Stimulated activated CD4-positive, alpha-beta T cell treated with anti-CD3 and anti-CD28 coated beads, Interleukin-2, amount 100 ng/mL, for 4 hours (primary cell): ENCODE results near the gene BRSK2.

Experiments
- DNase-seq: peaks from one replicate; pipeline ENCODE4 v3.0.0-alpha.2; 2020; ENCODE audit warnings: low read depth

Gene BRSK2

DNA sequence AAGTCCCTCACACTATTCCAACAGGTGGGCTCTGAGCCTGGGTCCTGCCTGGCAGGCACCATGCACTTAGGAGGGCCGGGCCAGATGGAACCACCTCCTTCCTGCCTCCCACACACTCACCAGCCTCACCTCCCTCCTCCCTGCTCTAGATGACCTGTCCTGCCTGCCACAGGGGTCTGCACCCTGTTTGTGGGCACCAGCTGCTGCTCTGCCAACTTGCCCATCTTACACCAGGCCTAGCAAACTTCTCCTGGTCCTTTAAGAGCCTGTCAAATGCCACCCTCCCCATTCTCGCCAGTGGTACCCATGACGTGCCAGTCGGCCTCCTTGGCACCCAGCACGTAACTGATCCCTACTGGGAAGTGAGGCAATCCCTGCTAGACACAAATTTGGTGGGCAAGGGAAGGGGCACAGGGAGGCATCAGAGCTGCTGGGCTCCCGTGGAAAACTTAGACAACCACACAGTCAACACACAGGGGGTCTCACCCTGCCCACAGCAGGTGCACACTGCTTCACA is 93.8 kb downstream of the BRSK2 start:
- no peak for DNase-seq

DNA sequence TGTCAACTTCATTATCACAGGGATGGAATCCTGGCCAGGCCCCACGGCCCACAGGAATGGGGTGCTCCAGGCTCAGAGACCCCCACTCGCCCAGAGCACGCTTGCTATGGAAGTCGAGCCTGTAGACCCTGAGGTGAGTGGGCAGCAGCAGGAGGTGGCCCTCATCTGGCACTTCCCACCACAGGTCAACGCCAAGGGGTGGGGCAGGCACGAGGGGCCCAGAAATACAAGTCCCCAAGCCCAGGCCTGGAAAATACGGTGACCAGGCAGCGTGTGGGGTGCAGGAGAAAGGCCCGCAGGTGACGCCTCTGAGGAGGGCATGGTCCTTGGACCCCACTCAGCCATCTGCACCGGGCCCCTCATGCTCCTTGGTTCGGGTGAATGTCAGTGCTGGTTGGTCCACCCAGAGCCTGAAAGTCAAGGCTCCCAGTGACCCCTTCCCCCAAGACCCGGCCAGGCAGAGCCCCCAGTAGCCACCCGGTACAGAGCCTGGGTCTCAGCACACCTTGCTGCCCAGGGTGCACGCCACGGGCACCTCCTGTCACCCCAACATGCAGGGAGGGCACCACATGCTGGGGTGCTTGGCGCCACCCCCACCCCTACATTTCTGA is 94.4 kb downstream of the BRSK2 start:
- no peak for DNase-seq

DNA sequence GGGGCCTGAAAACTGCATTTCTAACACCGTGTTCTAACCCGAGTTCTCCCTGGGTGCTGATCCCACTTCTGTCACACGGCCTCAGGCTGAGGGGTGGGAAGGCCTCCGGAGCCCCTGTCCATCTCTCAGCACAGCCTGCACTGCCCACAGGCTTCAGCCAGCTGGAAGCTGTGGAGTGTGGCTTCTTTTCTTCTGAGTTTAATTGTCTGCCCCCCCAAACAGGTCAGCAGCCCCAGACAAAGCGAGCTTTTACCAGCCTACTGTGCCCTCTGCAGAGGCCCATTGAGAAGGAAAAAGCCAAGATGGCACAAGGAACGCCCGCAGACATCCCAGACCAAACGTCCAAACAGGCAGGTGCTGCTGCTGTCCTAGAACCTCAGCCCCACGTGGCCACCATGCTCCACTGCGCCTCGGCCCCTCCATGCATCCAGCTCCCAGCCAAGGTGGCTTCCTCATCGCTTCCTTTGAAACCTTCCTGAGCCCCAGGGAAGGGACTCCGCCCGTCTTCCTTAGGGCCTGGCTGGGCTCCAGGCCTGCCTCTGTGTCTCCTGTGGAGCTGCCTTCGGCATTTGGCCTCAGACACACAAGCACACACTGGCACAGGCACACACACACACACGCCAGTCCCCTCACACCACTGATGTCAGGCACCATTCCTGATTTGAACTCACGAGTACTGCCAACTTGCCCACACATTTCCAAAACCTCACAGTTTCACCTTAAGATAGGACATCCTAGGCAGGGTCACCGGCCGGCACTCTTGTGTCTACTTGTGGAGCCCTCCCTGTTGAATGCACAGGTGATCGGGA is 95.2 kb downstream of the BRSK2 start:
- no peak for DNase-seq

DNA sequence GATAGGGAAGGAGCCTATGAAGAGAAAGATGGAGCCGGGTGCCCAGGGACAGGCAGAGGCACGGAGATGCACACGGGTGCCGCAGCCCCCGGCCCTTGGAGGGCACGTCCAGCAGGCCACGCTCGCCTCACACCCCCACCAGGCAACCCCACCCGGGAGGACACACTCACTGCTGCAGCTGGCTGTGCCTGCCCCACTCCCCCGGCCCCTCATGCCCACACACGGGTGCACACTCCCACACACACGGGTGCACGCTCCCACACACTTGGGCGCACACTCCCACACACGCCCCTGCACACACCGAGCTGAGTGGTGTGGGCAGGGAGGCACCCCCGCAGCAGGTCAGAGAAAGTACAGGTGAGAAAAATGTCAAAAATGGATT is 95.8 kb downstream of the BRSK2 start:
- DNase-seq: no peak

DNA sequence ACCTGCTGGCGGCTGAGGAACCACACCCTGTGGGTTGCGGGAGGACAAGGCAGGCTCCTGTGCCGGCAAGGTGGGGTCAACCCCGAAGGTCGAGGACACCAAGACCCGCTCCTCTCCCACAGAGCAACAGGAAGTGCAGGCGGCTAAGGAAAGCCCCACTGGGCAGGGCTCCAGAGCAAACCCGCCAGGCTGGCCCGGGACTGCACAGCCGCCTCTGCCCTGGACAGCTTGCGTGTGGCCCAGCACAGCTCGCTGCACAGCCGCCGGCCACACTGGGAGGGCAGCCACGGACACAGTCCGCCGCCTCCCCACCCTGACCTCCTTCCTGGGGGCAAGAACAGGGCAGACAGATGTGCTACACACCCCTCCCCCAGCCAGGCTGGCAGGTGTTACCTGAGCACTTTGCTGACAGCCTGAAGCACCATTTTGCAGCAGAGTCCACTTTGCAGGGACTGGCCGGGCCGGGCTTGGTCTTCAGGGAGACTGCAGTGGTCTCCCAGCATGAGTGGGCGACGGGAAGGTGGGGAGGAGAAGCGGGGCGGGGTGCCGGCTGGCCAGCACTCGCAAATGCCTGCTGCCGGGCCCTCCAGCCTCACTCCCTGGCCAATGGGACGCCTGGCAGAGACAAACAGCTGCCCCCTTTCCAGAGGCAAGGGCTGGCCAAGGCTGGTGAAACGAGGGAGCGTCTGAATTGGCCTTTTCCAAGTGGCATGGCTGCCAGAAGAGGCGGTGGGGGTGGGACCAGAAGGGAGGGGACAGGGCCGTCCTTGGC is 96.5 kb downstream of the BRSK2 start, which contains the start of gene MOB2:
Gene MOB2 (minus strand): TSS at position 726 of the 772 bp plus-strand sequence. CDS start 223 bp downstream, at position 503.
- DNase-seq: no peak

DNA sequence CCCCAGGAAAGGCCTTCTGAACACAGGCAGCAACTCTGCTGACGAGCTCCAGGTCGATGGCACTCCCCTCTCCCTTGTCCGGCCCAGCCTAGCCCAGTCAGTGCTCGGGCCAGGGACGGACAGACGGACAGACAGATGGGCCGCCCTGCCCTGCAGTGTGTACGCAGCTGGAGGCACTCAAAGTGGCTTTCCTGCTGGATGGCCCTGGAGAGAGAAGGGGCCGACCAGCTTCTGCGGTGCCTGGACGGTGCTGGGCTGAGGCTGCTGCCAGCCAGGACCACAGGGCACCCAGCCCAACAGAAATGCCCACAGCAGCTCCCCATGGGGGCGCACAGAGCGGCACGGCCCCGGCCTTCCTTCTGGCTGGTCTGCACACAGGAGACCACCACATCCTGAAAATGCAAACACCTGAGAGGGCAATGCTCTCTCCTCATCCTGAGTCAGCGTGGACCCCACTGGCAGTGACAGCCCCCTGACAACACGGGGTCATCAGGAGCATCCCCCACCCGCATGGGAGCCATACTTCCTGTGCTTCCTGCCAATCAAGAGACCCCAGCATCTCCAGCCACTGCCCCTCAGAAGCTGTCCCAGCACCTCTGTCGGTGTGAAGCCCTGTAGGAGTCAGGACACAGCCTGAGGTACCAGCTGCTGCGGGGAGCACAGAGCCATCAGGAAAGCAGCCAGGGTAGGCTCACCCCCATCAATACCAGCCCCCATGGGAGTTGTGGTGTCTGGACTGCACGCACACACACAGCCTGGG is 97.5 kb downstream of the BRSK2 start:
- no peak for DNase-seq

DNA sequence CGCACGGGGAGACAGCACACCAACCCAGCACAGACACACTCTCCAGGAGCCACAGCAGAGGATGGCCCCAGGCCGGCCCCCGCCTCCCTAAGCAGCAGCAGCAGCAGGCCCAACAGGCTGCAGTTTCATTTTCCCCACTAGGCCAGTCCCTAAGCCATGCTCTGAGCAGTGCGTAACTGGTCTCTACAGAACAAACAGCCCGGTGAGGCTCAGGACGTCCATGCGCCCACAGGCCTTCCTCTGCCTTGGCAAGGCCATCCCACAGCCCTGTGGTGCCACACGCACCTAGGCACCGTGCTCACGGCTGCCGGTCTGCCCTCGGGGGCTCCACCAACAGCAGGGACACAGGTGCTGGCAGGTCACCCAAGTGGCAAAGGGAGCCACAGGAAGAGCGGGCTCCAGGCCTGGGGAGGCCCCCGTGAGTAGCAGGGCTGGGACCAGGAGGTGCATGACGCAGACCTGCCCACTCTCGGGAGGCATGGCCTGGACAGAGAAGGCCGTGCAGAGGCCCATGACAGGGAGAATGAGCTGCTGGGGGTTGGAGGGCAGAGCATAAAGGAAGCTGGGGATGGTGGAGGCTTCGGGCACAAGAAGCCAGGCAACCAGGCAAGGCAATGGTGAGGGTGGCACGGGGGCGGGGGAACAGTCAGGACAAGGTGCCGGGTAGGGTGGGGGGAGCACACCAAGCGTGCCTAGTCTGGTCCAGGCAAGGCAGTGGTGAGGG is 98.3 kb downstream of the BRSK2 start:
- no peak for DNase-seq

DNA sequence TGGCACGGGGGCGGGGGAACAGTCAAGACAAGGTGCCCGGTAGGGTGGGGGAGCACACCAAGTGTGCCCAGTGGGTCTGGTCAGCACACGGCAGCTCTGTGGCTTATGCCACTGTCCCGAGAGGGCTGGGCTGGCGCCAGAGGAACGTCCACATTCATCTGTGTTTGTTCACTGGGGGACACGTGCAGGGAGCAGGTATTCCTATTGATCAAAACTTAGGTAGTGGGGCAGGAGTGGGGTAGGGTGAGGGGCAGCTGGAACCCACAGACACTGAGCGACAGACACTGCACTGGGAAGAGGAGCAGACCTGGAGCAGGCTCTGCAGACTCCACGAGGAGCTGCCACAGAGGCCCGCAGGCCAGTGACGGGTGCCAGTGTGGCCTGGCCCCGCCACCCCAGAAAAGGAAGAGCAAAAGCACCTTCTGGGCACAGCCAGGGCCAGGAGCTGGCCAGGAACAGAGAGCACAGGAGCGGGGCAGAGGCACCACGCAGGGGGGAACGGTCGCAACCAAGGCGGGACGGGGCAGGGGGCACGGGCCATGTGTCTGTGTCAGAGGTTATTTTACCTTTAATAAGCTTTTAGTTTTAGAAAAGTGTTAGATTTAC is 98.9 kb downstream of the BRSK2 start:
- DNase-seq: no peak

DNA sequence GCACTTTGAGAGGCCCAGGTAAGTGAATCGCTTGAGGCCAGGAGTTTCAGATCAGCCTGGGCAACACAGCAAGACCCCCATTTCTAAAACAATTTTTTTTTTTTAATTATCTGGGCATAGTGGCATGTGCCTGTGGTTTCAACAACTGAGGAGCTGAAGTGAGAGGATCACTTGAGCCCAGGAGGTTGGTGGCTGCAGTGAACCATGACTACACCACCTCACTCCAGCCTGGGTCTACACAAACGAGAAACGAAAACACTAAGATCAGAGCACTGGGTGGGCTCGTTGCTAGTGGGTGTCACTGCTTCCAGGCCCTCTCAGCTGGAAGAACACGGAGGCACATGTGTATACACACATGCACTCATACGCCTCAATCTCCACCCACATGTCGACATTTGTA is 100.9 kb downstream of the BRSK2 start:
- DNase-seq: no peak

DNA sequence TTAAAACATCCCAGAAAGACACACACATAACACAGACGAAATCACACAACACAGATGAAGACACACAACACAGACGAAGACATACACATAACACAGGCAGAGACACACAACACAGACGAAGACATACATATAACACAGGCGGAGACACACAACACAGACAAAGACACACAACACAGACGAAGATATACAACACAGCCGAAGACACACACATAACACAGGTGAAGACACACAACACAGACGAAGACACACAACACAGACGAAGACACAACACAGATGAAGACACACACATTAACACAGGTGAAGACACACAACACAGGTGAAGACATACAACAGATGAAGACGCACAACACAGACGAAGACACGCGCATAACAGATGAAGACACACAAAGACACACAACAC is 101.6 kb downstream of the BRSK2 start:
- DNase-seq: no peak

DNA sequence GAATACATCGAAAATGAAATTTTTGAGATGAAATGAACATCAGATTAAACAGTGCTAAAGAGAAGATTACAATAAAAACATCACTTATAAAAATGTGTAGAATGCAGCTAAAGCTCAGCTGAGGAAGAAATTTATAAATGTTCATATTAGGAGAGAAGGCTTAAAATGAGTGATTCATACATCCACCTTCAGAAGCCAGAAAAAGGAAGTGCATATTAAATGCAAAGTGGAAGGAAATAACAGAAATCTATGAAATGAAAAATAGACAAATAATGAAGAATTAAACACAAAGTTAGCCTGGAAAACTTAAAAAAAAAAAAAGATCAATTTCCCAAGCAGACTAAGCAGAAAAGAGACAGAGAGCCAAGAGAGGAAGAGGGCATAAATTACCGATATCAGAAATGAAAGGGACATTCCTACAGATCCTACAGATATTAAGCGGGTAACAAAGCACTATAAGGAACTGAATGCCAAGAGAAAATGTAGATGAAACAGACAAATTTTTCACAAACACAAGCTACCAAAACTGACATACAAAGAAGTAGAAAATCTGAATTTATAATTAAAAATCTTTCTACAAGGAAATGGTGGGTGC is 104.0 kb downstream of the BRSK2 start:
- DNase-seq: no peak

DNA sequence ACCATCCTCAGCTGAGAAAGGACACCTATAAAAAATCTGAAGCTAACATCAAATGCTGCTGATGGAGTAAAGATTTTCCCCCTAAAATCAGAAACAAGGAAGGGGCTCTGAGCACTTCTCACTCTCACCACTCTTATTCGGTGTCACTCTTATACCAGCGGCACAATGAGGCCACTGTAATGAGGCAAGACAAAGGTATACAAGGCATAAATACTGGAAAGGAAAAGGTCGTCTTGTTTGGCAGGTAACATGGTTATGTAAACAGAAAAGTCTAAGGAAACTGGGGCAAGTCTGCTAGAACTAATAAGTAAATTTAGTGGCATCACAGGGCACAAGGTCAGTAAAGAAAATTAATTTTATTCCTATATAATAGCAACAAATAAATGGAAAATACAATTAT is 104.9 kb downstream of the BRSK2 start:
- DNase-seq: no peak

DNA sequence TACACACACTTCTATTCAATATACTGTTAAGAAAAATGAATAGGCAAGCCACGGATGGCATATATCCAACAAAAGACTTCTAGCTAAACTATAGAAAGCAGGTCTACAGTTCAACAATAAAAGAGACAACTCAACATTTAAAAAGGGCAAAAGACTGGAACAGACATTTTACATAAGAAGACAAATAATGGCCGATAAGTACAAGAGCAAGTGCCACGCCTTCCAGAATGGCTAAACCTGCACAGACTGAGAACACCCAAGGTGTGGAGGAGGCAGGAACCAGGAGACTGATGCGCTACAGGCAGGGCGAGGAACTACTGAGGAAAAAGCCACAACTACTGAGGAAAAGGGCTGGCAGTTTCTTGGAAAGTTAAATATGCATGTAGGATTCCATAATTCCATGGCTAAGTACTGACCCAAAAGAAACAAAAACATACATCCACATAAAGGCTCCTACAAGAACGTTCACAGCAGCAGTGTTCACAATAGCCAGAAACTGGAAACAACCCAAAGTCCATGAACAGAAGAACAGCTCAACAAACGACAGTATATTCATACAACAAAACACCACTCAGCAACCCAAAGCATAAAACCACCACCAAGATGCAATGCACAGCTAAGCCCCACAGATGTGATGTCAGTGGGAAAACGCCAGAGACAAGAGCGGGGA is 106.5 kb downstream of the BRSK2 start:
- DNase-seq: no peak

DNA sequence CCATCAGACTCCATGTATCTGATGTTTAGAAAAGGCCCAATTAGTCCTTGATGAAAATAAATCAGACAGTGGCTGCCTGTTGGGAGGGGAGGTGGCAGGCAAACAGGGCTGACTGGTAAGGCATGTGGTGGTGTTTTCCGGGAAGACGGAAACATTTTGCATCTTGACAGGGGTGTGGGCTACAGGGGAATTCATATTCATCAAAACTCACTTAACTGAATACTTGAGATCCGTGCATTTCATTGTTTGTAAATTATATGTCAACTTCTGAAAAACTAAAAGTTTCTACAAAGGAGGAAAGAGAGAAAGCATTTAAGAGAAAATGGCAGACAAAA is 107.0 kb downstream of the BRSK2 start:
- no peak for DNase-seq

DNA sequence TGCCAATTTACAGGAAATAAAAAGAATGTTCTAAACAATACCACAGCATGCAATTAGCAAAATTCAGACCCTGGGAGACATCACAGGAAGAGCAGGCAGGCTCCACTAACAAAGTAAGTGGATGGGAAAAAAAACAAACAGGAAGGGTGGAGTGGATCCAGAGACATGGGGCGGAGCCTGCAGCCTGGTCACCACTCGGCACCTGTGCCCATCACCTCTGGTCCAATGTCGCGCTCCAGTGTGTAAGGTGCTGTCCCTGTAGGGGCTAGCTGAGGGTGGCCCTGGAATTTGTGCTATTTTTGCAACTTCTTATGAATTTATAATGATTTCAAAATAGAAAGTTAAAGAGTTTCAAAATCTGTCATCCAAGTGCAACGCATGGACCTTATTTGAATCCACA is 107.9 kb downstream of the BRSK2 start:
- no peak for DNase-seq

DNA sequence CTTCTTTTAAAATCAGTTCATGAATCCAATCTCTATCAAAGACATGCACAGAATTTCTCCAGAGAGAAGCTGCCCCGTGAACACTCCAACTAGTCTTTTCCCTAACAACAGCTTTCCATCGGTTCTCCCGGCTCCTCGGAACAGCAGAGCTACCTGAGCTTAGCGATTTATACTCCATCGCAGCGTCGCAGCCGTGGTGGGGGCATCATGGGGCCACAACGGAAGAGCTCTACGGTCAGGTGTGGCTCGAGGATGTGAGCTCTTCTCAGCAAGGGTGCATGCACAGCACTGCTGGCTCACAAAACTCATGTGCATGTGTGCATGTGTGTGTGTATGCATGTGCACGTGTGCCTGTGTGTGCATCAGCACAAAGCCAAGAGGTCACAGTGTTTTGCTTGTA is 108.5 kb downstream of the BRSK2 start:
- DNase-seq: no peak

DNA sequence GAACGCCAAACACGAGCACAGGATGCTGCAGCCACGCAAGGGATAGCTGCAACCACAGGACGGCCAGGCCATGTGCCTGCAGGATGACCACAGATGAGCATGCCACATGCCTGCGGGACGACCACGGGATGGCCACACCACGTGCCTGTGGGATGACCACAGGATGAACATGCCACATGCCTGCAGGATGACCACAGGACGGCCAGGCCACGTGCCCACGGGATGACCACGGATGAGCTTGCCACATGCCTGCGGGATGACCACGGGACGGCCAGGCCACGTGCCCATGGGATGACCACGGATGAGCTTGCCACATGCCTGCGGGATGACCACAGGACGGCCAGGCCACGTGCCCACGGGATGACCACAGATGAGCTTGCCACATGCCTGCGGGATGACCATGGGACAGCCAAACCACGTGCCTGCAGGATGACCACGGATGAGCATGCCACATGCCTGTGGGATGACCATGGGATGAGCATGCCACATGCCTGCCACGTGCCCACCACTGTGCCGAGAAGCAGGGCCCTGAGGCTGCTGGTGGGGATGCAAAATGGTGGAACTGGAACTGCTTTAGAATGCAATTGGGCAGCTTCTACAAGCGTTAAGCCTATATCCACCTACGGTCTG is 109.6 kb downstream of the BRSK2 start:
- DNase-seq: no peak

DNA sequence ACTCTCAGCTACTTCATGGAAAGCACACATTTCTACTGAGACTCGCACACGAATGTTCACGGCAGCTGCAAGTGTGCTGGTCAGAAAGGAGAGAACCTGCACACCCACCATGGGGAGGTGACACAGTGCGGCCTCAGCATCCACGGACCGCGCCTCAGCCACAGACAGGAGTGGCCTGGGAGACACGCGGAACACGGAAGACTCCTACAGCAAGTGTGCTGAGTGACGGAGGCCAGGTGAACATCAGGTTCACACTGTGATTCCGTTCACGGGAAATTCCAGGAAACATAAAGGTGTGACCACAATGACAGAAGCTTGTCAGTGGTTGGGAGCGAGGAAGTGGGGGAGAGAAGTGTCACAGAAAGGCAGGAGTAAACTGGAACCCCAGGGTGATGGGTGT is 110.2 kb downstream of the BRSK2 start:
- no peak for DNase-seq
